ENCODE measurements around the gene NFE2L1. TPM values are rescaled to one million over a fixed set of nuclear protein-coding genes. Genes with fewer than 3 reads are reported as not detected.

NFE2L1 gene
- total and polyA plus RNA-seq, 9 of the 15 experiments (the other 6 are each of a cell fraction or from before 2014, with no cell fraction given), result 2.0 to 68.6 (median 39.7) TPM

DNA sequence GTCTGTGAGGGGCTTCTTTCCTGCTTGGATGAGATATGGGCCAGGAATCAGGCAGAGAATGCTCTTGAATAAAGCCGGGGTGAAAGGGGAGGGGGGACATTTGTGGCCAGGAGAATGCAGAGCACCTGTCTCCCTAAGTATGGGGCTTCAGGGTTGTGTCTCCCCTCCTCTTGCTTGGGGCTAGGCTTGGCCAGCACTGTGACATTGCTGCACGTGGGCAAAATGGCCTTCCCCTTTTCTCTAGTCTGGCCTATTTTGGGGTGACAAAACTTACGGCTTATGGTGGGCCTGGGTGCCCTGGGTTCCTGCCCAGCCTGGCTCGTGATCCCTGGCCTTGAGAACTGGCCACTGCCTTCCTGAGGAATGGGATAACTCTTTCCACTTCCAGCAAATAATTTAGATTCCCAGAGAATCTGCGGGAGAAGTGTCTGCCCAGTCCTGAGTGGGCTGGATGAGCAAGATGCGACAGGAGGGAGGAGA is 5.6 kb downstream of the NFE2L1 start:
- Histone ChIP-seq H3K4me1 (replicated peaks in 1 of 2; ENCODE audit: control insufficient read depth in 2 of 2, insufficient read depth in 2 of 2, low read length in 2 of 2) (peaks cover 54 to 63% of the 10 kb centered on the region in 2 experiments), H3K79me2 (ENCODE audit: control insufficient read depth, insufficient read depth, low read length) (peaks cover 79% of the 10 kb centered on the region), H3K36me3 (ENCODE audit: control insufficient read depth, insufficient read depth, low read length) (peaks cover 80% of the 10 kb centered on the region), H3K4me2 (ENCODE audit: insufficient read depth, low read length) (peak overlapping the region; percentile 53), H3K9ac (ENCODE audit: insufficient read depth in 1 of 2, low read depth in 2 of 2, low read length in 2 of 2) (peak overlapping the region; percentile 6 to 23; a peak in 2 of 4 replicates), H3K9me3 (replicated peaks; ENCODE audit: control insufficient read depth, insufficient read depth, low read depth, low read length) (no peaks in the 10 kb centered on the region), H3K27ac (ENCODE audit: extremely low read depth, low read depth, low read length) (peak overlapping the region; percentile 17; the same call in 1 of the 3 replicates), H3K9me1 (ENCODE audit: control insufficient read depth, insufficient read depth, low read length) (peaks cover 17% of the 10 kb centered on the region), H3K27me3 (ENCODE audit: control insufficient read depth in 2 of 2, insufficient read depth in 2 of 2, low read length in 2 of 2) (no peaks in the 10 kb centered on the region), H4K20me1 (replicated peaks; ENCODE audit: control insufficient read depth, insufficient read depth, low read length) (peaks cover 34% of the 10 kb centered on the region), H3K4me3 (0 out of 2 replicates have a peak overlapping the region, but pooled peaks have one; percentile 3), H2AFZ (ENCODE audit: low read depth, low read length) (no peak overlapping the region)
- intact Hi-C loops (cut with micrococcal nuclease), result no loop called here
- in situ Hi-C loops (cut with MboI), result no loop called here
- no peak for ATAC-seq
- CTCF ChIA-PET (ENCODE audit: low intra/inter-chr PET ratio), result no interaction called here
- BruUV-seq (replicated peaks), result no TSS peak
- TF ChIP-seq L3MBTL2 (IDR thresholded peaks at IDR 0.05), result peak; percentile 19; the same call in 1 of the 2 replicates
- TF ChIP-seq, protein P1, sequence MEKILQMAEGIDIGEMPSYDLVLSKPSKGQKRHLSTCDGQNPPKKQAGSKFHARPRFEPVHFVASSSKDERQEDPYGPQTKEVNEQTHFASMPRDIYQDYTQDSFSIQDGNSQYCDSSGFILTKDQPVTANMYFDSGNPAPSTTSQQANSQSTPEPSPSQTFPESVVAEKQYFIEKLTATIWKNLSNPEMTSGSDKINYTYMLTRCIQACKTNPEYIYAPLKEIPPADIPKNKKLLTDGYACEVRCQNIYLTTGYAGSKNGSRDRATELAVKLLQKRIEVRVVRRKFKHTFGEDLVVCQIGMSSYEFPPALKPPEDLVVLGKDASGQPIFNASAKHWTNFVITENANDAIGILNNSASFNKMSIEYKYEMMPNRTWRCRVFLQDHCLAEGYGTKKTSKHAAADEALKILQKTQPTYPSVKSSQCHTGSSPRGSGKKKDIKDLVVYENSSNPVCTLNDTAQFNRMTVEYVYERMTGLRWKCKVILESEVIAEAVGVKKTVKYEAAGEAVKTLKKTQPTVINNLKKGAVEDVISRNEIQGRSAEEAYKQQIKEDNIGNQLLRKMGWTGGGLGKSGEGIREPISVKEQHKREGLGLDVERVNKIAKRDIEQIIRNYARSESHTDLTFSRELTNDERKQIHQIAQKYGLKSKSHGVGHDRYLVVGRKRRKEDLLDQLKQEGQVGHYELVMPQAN (IDR thresholded peaks at IDR 0.05; ENCODE audit: borderline replicate concordance), result peak; percentile 38; the same call in 1 of the 2 replicates
- TF ChIP-seq NR4A1 (CRISPR knock-in tag; IDR thresholded peaks at IDR 0.05), result no peak
- TF ChIP-seq NR4A1 (tag; IDR thresholded peaks at IDR 0.05), result no peak
- TF ChIP-seq, protein P2, sequence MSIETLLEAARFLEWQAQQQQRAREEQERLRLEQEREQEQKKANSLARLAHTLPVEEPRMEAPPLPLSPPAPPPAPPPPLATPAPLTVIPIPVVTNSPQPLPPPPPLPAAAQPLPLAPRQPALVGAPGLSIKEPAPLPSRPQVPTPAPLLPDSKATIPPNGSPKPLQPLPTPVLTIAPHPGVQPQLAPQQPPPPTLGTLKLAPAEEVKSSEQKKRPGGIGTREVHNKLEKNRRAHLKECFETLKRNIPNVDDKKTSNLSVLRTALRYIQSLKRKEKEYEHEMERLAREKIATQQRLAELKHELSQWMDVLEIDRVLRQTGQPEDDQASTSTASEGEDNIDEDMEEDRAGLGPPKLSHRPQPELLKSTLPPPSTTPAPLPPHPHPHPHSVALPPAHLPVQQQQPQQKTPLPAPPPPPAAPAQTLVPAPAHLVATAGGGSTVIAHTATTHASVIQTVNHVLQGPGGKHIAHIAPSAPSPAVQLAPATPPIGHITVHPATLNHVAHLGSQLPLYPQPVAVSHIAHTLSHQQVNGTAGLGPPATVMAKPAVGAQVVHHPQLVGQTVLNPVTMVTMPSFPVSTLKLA (conservative IDR thresholded peaks at IDR 0.05), result peak in 1 of 2 experiments; percentile 34; a peak in 1 of 4 replicates
- TF ChIP-seq SPI1 (IDR thresholded peaks at IDR 0.05; ENCODE audit: borderline replicate concordance, low read depth, low read length), result peak; percentile 41; the same call in 1 of the 2 replicates
- POLR2A ChIA-PET, result interaction anchor here (0.6 to 6.5 kb wide), 6 partner anchors 7 to 64 kb away, joined by 3 to 74 read pairs (median 3); partner anchors contain the start of gene NFE2L1
- 64% methylated on average over 6 of the region's 6 CpGs for WGBS (ENCODE audit: insufficient coverage, low coverage, missing lambda C conversion rate)
- DNase-seq (ENCODE audit: extremely low read depth in 1 of 4, low spot score in 3 of 4), result no peak
- no peak for FAIRE-seq
